Suprapubic skin (tissue), 4 donors: Measurements from ENCODE around the gene LRRTM1. TPM values are rescaled to one million over a fixed set of nuclear protein-coding genes. Genes with fewer than 3 reads are reported as not detected.

ENCODE experiments used
- DNase-seq, 2 donors: peaks; one replicate each; pipeline ENCODE4 v3.0.0-alpha.2; 2019; ENCODE audit warnings: low spot score in 2 of 2
- H3K27ac ChIP-seq: fragments of 200-600 bp; sonication (generic); one replicate; pipeline ENCODE4 v1.5.1; 2019
- H3K27me3 ChIP-seq: fragments of 200-600 bp; sonication (generic); one replicate; pipeline ENCODE4 v1.5.1; 2019
- H3K36me3 ChIP-seq: fragments of 200-600 bp; sonication (generic); one replicate; pipeline ENCODE4 v1.5.1; 2019
- H3K4me1 ChIP-seq: fragments of 200-600 bp; sonication (generic); one replicate; pipeline ENCODE4 v1.5.1; 2019
- H3K4me3 ChIP-seq: fragments of 200-600 bp; sonication (generic); one replicate; pipeline ENCODE4 v1.5.1; 2019; ENCODE audit warnings: mild to moderate bottlenecking
- H3K9me3 ChIP-seq: fragments of 200-600 bp; sonication (generic); one replicate; pipeline ENCODE4 v1.5.1; 2019
- EP300 ChIP-seq: sonication (generic); formaldehyde crosslinking; IDR thresholded peaks from one replicate; pipeline ENCODE4 v1.6.1; 2017; ENCODE audit warnings: antibody characterized with exemption
- POLR2A ChIP-seq, 2 donors: fragments of 450-650 bp; IDR thresholded peaks; one replicate each; pipeline ENCODE4 v1.6.1; 2017; ENCODE audit warnings: antibody characterized with exemption in 2 of 2, mild to moderate bottlenecking in 2 of 2, moderate library complexity in 2 of 2
- POLR2AphosphoS5 ChIP-seq, 3 donors: sonication (generic); formaldehyde crosslinking; IDR thresholded peaks; one replicate each; pipeline ENCODE4 v1.6.1; 2017; ENCODE audit warnings: antibody characterized with exemption in 3 of 3
- WGBS: methylation state at CpG from one replicate; pipeline ENCODE4 v1.1.5; 2018; 5-methylcytosine and 5-hydroxymethylcytosine counted together
- total RNA-seq, 4 donors: library from RNA; depleted of rRNA; stranded (reverse); fragments of >200 nt; gene quantifications; one replicate each; pipeline ENCODE4 v1.1.0, GENCODE V29; 2016
- TF ChIP-seq, protein P1 (sequence below), 2 donors: fragments of 200-600 bp in 1 of 2; fragments of 450-650 bp in 1 of 2; sonication (generic) in 1 of 2; IDR thresholded peaks; one replicate each; pipeline ENCODE4 v1.5.1; 2016 to 2019; ENCODE audit warnings: antibody characterized with exemption in 2 of 2, mild to moderate bottlenecking in 1 of 2, moderate library complexity in 1 of 2

Gene LRRTM1
- total RNA-seq, 4 donors from 2014 or later: 0.30 to 2.5 TPM; not detected in 2

DNA sequence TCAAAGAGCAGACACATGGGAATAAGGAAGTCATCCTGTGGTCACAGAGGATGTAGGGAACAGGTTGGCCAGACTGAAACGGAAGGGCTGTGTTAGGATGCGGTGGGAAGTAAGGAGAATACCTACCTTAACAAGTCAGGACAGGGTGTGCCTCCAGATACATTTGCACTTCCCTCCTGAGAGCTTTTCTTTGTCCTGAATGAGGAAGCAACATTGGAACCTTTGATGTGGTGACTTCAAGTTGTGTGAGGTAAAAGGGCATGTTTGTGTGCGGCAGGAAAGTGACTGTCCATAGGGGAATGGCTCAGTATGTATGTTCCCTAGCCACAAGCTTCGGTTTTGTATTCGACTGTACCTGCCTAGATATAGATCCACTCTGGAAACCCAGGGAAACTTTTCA is 24.9 kb upstream of the LRRTM1 start:
- TF ChIP-seq POLR2A (IDR thresholded peaks at IDR 0.05) (no peak), EP300 (no peak)
- TF ChIP-seq, protein P1, sequence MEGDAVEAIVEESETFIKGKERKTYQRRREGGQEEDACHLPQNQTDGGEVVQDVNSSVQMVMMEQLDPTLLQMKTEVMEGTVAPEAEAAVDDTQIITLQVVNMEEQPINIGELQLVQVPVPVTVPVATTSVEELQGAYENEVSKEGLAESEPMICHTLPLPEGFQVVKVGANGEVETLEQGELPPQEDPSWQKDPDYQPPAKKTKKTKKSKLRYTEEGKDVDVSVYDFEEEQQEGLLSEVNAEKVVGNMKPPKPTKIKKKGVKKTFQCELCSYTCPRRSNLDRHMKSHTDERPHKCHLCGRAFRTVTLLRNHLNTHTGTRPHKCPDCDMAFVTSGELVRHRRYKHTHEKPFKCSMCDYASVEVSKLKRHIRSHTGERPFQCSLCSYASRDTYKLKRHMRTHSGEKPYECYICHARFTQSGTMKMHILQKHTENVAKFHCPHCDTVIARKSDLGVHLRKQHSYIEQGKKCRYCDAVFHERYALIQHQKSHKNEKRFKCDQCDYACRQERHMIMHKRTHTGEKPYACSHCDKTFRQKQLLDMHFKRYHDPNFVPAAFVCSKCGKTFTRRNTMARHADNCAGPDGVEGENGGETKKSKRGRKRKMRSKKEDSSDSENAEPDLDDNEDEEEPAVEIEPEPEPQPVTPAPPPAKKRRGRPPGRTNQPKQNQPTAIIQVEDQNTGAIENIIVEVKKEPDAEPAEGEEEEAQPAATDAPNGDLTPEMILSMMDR (IDR thresholded peaks at IDR 0.05): no peak
- Histone ChIP-seq H3K4me3 (no peak overlapping the region), H3K27me3 (no peaks in the 10 kb centered on the region), H3K9me3 (no peaks in the 10 kb centered on the region), H3K27ac (no peak overlapping the region), H3K4me1 (no peaks in the 10 kb centered on the region), H3K36me3 (no peaks in the 10 kb centered on the region)
- no peak for DNase-seq
- WGBS: 65% methylated on average over 5 of the region's 5 CpGs

DNA sequence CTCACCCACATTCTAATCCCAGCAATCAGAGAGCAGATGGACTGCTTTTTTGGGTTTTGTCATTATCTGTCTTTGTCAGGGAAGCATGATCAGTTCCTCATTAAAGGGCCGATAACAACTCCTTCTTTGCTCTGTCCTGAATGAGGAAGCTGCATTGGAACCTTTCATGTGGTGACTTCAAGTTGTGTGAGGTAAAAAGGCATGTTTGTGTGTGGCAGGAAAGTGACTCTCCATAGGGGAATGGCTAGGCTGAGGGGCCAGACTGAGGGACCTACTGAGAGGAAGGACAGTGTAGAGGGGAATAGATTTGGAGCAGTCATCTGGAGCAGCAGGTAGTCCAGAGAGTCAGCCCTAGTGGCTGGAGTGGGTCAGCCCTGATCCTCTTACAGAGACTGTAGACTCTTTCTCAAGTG is 23.6 kb upstream of the LRRTM1 start:
- WGBS: 68% methylated on average over 1 of the region's 1 CpG
- DNase-seq: no peak
- no peak for TF ChIP-seq POLR2AphosphoS5 (IDR thresholded peaks at IDR 0.05)
- no peak for TF ChIP-seq EP300
- no peak for TF ChIP-seq POLR2A (IDR thresholded peaks at IDR 0.05)
- TF ChIP-seq, protein P1 (IDR thresholded peaks at IDR 0.05): no peak
- Histone ChIP-seq H3K9me3 (no peaks in the 10 kb centered on the region), H3K36me3 (no peaks in the 10 kb centered on the region), H3K27ac (no peak overlapping the region), H3K27me3 (peaks cover 5% of the 10 kb centered on the region), H3K4me3 (no peak overlapping the region), H3K4me1 (no peaks in the 10 kb centered on the region)

DNA sequence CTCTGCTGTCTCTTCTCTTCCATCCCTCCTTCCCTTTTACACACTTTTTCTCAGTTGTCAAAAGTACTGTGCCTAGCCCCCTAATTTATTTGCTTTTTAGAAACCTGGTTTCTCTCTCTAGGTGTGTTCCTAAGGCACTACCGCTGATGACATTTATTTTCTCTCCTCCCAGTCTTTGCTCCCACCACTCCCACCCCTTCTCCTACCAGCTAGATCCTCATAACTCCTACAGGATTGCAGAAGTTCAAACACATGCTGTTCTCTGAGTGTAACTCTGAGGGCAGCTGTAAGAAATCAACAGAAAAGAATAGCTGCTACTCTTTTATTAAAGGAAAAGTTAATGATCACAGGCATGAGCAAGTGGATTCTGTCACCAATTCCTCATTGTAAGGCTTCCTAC is 22.3 kb upstream of the LRRTM1 start:
- no peaks in the 10 kb centered on the region for H3K36me3 ChIP-seq
- H3K4me3 ChIP-seq: no peak overlapping the region
- TF ChIP-seq EP300 (no peak), POLR2A (IDR thresholded peaks at IDR 0.05) (no peak), POLR2AphosphoS5 (IDR thresholded peaks at IDR 0.05) (no peak)
- TF ChIP-seq, protein P1 (IDR thresholded peaks at IDR 0.05): no peak
- WGBS: 50% methylated on average over 1 of the region's 1 CpG
- no peaks in the 10 kb centered on the region for H3K9me3 ChIP-seq
- DNase-seq: no peak
- H3K27ac ChIP-seq: no peak overlapping the region
- H3K27me3 ChIP-seq: peaks cover 17% of the 10 kb centered on the region
- H3K4me1 ChIP-seq: no peaks in the 10 kb centered on the region

DNA sequence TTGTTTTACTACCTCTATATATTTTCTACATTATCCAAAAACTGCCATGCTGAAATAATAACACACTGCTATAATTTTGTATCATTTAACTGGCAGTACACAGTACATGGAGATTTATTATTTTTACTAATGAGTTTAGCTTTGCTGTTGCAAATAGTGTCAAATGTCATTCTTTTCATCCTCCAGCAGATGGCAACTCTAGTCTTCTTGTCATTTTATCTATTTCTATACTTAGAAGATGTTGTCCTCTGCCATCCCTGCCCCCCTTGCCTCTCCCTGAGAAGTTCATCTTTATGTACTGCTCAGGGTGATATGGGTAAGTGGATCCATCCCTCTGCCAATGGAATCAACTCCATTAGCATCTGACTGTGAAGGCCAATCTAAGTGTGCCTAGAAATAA is 21.7 kb upstream of the LRRTM1 start:
- no peak for DNase-seq
- H3K9me3 ChIP-seq: no peaks in the 10 kb centered on the region
- no peaks in the 10 kb centered on the region for H3K36me3 ChIP-seq
- peaks cover 17% of the 10 kb centered on the region for H3K27me3 ChIP-seq
- no peak overlapping the region for H3K4me3 ChIP-seq
- no peak overlapping the region for H3K27ac ChIP-seq
- TF ChIP-seq EP300: no peak
- no peaks in the 10 kb centered on the region for H3K4me1 ChIP-seq

DNA sequence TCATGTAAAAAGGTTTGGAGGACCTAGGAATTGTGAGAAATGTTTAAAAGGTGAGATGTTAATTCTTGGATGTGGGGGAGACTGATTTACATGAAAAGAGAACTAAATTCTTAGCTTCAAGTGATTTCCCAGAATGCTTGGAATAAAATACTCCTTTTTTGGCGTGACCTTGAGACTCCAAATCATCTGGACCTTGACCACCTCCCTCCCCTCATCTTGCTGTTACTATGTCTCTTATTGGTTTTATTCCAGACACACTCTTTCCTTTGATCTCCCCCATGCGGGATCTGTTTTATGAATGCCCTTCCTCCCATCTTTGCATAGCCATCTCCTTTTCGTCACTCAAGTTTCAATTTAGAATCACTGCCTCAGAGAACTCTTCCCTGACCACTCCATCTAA is 20.0 kb upstream of the LRRTM1 start:
- no peaks in the 10 kb centered on the region for H3K4me1 ChIP-seq
- TF ChIP-seq, protein P1 (IDR thresholded peaks at IDR 0.05): no peak
- TF ChIP-seq POLR2AphosphoS5 (IDR thresholded peaks at IDR 0.05) (no peak), POLR2A (IDR thresholded peaks at IDR 0.05) (no peak), EP300 (no peak)
- H3K9me3 ChIP-seq: no peaks in the 10 kb centered on the region
- no peak overlapping the region for H3K4me3 ChIP-seq
- WGBS: 68% methylated on average over 3 of the region's 3 CpGs
- H3K27ac ChIP-seq: no peak overlapping the region
- H3K27me3 ChIP-seq: peaks cover 17% of the 10 kb centered on the region
- no peak for DNase-seq
- no peaks in the 10 kb centered on the region for H3K36me3 ChIP-seq

DNA sequence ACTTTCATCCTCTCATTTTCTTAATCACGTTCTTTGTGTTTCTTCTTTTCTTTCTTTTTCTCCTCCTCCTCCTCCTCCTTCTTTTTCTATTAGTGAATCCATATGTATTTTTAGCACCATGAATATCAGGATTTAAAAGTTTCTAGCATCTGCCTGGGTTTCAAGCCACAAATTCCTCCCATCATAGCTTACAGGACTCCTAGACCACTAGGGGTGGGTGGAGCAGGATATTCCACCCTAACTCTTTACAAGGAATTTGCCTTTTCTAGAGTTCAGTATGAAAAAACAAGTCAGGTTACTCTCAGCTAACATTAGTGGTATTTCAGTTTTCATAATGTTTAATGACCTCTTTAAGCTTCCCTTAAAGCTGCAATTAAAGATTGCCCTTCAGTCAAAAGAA is 19.1 kb upstream of the LRRTM1 start:
- no peak for DNase-seq
- no peak overlapping the region for H3K4me3 ChIP-seq
- H3K36me3 ChIP-seq: no peaks in the 10 kb centered on the region
- H3K9me3 ChIP-seq: no peaks in the 10 kb centered on the region
- no peaks in the 10 kb centered on the region for H3K4me1 ChIP-seq
- H3K27ac ChIP-seq: no peak overlapping the region
- no peak for TF ChIP-seq POLR2AphosphoS5 (IDR thresholded peaks at IDR 0.05)
- no peak for TF ChIP-seq POLR2A (IDR thresholded peaks at IDR 0.05)
- TF ChIP-seq EP300: no peak
- TF ChIP-seq, protein P1 (IDR thresholded peaks at IDR 0.05): no peak
- peaks cover 17% of the 10 kb centered on the region for H3K27me3 ChIP-seq
- 52% methylated on average over 1 of the region's 1 CpG for WGBS
